HFF-Myc (cell line): Measurements from ENCODE around the gene CNTN4.

Source experiments
- DNase-seq: peaks from one replicate; pipeline ENCODE4 v3.0.0-alpha.2; 2011; ENCODE audit warnings: low read depth; ENCODE audit errors: extremely low read depth
- H3K4me3 ChIP-seq: replicated peaks from 2 replicates; pipeline ENCODE4 v1.5.1; 2011; ENCODE audit warnings: low read depth, mild to moderate bottlenecking, control low read depth, low read length
- TF ChIP-seq, protein P1 (sequence below): IDR thresholded peaks from 2 replicates; pipeline ENCODE4 v1.5.1; 2012; ENCODE audit warnings: mild to moderate bottlenecking, low read depth, low read length, control low read depth; ENCODE audit errors: missing control alignments

Gene CNTN4

DNA sequence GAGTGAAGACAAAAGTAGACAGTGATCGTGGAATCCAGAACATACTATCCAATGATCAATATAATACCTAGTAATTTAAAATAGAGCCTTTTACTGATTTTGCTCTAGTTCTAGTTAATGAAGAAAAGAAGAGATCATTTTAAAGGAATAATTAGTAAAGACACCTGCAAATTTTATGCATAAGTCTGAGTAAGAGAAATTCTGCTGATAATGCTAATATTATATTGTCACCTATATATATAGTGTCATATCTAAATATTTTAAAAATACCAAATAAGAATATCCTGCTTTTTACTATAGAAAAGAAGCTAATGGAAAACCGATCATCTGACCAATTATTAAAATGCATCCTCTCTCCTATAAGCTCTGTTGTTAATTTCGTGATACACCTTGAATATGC lies 152.1 kb downstream of the CNTN4 start:
- TF ChIP-seq, protein P1, sequence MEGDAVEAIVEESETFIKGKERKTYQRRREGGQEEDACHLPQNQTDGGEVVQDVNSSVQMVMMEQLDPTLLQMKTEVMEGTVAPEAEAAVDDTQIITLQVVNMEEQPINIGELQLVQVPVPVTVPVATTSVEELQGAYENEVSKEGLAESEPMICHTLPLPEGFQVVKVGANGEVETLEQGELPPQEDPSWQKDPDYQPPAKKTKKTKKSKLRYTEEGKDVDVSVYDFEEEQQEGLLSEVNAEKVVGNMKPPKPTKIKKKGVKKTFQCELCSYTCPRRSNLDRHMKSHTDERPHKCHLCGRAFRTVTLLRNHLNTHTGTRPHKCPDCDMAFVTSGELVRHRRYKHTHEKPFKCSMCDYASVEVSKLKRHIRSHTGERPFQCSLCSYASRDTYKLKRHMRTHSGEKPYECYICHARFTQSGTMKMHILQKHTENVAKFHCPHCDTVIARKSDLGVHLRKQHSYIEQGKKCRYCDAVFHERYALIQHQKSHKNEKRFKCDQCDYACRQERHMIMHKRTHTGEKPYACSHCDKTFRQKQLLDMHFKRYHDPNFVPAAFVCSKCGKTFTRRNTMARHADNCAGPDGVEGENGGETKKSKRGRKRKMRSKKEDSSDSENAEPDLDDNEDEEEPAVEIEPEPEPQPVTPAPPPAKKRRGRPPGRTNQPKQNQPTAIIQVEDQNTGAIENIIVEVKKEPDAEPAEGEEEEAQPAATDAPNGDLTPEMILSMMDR: no peak
- no peak overlapping the region for H3K4me3 ChIP-seq
- no peak for DNase-seq

DNA sequence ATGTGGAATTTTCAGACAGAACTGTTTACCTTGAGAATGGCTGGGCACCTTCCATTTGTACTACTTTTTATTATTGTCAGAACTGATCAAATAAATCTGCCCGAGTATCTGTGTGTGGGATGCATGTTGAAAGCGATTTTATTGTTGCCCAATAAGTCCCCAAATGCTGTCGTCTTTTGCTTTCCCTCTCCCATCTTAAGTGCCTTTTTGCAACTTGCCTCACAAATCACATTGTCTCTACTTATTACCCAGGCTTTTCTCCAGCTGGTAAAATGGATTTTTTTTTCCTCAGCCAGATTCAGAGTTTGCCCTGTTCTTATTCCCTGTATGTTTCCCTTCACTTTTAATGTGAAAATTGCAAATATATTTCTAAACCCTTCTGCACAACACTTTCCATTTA lies 163.1 kb downstream of the CNTN4 start:
- H3K4me3 ChIP-seq: no peak overlapping the region
- TF ChIP-seq, protein P1: no peak
- DNase-seq: no peak

DNA sequence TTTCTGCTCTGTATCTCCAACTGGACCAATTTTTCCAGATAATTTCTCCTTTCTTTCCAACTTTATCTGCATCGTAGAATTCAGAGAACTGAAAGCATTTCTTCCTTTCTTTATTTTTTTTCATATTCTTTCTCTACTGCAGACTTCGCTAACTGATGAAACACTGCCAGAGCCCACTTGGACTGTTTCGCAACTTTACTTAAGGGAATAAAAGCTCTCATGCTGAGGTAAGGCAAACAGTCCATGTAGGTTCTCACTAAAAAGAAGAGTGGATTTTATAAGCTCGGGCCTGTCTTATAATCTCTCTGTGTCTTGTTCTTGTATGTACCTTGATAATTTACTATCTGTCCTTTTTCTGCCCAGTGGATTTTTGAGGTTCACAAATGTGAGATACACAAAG lies 163.5 kb downstream of the CNTN4 start:
- no peak overlapping the region for H3K4me3 ChIP-seq
- TF ChIP-seq, protein P1: no peak
- DNase-seq: no peak

DNA sequence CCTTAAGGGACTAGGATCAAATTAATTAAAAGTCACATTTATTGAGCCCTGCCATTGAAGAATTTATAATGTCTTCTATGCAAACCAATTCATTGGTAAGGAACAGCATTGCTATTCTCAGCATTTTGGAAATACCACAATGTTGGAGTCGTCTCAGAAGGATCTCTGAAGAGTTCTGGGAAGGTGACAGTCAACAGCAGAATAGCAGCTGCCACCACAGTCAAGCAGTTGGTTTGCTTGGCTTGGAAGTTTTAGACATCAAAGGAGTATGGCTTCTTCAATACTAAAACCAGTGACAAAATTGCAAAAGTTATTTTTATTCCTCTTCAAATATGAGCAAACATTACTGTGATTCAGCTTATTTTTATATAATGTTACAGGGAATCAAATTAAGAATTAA lies 167.9 kb downstream of the CNTN4 start:
- TF ChIP-seq, protein P1: no peak
- H3K4me3 ChIP-seq: no peak overlapping the region
- DNase-seq: no peak

DNA sequence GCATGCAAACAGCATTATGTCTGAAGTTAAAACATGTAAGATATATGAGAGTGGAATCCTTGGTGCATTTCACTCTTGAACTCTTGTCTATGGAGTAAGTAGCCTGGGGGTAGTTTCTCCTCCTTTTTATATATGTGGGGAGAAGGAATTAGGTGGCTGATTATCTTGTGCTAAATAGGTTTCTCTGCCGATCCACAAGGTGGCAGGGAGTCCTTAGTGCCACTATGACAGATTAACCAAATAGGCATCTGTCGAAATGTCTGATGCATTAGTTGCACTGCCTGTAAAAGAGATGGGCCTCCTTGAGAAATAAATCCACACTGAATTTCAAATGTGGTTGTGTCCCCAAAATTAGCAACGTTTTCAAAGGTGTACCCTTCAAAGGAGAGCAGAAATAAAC lies 170.1 kb downstream of the CNTN4 start:
- no peak overlapping the region for H3K4me3 ChIP-seq
- TF ChIP-seq, protein P1: no peak
- DNase-seq: no peak

DNA sequence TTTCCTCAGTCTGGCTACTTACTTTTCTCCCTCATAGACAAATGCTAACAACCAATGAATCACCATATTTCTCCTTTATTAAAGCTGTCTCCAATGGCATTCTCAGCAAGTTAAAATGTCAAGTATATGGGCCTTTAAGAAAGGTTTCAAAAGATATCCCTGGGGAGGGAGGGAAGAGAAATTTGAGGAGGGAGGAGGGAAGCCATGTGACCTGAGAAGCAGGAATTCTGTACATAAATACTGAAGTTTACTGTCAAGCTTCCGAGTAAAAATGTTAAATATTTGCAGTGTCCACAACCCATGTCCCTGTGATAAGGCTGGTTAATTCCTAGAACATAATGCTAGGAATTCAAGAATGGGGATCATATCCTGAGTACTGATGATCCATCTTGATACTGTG lies 175.9 kb downstream of the CNTN4 start:
- no peak overlapping the region for H3K4me3 ChIP-seq
- DNase-seq: no peak
- TF ChIP-seq, protein P1: no peak

DNA sequence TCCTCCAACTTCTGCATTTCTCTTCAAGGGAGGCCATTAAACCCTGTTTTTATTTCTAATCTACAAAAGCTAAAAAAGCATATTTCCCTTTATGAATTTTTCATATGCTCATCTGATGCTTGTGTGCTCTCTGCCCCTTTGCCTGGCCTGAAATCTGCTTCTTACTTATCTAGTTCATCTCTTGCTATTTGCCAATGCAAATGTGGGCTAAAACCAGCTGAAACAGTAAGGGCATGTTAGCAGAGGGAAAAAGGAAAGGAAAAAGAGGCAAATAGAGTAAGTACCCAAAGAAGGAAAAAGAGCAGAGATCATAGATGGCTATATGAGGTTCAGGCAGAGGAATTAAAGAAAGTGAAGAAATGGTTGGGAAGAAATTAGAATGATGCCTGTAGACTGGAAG lies 185.2 kb downstream of the CNTN4 start:
- TF ChIP-seq, protein P1: no peak
- no peak overlapping the region for H3K4me3 ChIP-seq
- no peak for DNase-seq
